HG03460 (cell line): ENCODE data around the gene GRHL1.
"Not testable (repeated sequence)": the region's sequence is repeated elsewhere in the genome, so short reads cannot be mapped to it uniquely, and the experiment has no call there.

ENCODE experiments used
- ATAC-seq: cut with Tn5 transposase; IDR thresholded peaks from one replicate; pipeline ENCODE4 v1.9.1; 2021; ENCODE audit not compliant: unreplicated experiment

Gene GRHL1

DNA sequence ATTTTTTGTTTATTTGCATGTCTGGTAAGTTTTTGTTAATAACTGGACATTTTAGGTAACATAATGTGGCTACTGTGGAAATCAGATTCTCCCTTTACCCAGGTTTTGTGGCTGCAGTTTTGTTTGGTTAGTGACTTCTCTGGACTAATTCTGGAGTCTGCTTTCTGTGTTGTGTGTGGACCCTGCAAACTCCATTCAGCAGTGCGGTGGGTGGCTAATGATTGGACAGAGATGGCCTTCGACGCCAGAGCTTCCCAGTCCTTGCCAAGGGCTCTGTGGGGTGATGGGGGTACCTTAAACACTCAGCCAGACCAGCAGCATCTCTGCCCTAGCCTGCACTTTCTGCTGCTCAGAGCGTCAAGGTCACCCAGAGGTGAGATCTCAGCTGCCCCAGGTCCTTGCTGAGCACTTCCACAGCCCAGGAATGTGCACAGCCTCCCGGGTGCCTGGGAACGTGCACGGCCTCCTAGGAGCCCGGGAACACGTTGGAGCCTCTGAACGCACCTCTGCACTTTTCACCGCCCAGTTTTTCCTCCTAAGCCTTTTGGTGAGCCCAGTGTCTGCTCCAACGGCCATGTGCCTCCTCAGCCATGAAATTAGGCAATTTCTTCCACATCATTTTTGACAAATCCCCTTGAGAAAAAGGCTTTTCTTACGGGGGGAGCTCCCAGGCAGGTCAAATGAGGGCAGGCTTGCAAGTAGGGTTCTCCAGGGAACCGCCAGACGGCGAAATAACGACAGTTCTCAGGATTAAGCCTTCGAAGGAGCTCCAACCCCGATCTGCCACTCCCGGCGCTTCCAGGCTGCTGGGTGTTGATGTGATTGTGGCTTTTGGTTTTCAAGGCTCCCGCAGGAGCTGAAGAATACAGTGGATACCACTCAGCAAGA, 56.7 kb downstream of the GRHL1 start:
- no peak for ATAC-seq

DNA sequence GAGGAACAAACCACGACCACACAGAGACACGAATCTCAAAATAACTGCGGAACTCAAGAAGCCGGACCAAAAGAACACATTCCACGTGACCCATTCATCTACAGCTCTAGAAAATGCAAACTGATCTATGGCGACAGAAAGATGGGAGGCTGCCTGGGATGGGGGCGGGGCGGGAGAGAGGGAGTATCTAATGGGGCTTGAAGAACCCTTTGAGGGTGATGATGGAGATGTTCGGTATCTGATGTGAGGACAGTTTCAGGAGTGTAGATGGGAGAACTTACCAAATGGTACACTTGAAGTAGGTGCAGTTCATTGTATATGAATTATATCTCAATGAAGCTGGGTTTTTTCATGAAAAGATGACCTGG, 57.3 kb downstream of the GRHL1 start:
- no peak for ATAC-seq

DNA sequence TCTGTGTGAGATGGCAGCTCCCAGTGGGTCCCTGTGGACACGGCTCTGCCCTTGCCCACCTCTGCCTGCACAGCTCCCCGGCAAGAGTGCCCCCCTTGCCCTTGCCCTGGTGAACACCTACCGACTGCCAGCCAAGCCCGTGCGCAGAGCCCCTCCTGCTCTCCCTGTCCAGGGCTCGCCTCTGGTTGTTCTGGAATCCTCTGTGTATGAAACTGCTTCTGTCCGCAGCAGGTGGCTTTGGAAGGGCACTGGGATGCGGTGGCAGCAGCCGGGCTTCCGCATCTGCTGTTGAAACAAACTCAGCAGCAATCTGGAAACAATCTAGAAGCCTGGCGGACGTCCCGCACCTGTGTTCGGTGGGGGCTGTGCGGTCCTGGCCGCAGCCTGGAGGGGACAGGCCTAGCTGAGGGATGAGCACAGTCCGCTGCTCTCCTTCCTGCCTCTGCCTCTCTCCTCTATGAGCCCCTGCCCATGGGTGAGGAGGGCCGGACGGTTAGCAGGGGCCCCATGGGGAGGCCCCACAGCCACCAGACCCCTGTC, 57.8 kb downstream of the GRHL1 start:
- ATAC-seq, result no peak

DNA sequence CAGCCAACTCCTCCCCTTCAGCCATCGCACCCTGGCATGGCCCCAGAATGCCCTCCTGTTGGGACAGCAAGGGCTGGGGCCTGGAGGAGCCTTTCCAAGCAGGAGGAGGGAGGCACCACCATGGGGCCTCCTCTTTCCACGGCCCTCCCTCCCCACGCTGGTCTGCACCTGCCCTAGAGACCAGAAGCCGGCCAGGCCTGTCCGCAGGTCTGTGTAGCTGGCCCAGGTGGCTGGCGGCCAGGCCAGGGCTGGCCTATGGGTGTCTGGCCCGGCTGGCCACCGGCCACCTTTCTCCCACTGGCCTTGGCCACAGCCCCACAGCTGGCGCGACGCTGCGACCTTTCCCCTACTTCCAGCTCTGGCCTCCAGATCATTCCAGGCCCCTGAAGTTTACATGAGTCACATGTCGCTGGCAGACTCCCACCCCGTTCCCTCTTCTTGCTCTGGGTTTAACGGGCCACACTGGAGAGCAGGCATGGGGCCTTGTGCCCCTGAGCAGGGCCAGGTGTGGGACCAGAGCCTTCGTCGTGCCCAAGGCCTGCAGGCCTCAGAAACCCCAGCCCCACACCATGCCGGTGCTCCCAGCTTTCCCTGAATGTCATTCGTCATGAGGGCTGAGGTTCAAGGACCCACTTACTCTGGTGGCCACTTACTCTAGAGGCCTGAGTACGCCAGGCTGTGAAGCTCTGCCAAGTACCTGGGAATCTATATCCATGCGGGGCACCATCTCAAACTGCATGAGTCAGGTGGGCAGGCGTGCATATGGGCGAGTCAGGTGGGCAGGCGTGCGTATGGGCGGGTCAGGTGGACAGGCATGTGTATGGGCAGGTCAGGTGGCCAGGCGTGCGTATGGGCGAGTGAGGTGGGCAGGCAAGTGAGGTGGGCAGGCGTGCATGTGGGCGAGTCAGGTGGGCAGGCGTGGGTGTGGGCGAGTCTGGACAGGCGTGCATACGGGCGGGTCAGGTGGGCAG, 58.6 kb downstream of the GRHL1 start:
- no peak for ATAC-seq

DNA sequence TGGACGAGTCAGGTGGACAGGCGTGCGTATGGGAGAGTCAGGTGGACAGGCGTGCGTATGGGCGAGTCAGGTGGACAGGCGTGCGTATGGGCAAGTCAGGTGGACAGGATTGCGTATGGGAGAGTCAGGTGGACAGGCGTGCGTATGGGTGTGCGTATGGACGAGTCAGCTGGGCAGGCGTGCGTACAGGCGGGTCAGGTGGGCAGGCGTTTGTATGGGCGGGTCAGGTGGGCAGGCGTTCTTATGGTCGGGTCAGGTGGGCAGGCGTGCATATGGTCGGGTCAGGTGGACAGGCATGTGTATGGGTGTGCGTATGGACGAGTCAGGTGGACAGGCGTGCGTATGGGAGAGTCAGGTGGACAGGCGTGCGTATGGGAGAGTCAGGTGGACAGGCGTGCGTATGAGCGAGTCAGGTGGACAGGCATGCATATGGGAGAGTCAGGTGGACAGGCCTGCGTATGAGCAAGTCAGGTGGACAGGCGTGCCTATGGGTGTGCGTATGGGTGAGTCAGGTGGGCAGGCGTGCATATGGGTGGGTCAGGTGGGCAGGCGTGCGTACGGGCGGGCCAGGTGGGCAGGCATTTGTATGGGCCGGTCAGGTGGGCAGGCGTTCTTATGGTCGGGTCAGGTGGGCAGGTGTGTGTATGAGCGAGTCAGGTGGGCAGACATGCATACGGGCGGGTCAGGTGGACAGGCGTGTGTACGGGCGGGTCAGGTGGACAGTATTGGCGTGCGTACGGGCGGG, 59.5 kb downstream of the GRHL1 start:
- ATAC-seq, result not testable (repeated sequence)

DNA sequence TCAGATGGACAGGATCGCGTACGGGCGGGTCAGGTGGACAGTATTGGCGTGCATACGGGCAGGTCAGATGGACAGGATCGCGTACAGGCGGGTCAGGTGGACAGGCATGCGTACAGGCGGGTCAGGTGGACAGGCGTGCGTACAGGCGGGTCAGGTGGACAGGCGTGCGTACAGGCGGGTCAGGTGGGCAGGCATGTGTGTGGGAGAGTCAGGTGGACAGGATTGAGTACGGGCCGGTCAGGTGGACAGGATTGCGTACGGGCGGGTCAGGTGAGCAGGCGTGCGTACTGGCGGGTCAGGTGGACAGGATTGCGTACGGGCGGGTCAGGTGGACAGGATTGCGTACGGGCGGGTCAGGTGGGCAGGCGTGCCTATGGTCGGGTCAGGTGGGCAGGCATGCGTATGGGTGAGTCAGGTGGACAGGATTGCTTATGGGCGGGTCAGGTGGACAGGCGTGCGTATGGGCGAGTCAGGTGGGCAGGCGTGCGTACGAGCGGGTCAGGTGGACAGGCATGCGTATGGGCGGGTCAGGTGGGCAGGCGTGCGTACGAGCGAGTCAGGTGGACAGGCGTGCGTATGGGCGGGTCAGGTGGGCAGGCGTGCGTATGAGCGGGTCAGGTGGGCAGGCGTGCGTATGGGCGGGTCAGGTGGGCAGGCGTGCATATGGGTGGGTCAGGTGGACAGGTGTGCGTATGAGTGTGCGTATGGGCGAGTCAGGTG, 60.3 kb downstream of the GRHL1 start:
- not testable (repeated sequence) for ATAC-seq

DNA sequence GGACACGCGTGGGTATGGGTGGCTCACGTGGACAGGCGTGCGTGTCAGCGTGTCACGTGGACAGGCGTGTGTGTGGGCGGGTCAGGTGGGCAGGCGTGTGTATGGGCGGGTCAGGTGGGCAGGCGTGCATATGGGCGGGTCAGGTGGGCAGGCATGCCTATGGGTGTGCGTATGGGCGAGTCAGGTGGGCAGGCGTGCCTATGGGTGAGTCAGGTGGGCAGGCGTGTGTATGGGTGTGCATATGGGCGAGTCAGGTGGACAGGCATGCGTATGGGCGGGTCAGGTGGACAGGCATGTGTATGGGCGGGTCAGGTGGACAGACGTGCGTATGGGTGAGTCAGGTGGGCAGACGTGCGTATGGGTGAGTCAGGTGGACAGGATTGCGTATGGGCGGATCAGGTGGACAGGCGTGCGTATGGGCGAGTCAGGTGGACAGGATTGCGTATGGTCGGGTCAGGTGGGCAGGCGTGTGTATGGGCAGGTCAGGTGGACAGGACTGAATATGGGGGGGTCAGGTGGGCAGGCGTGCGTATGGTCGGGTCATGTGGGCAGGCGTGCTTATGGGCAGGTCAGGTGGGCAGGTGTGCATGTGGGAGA, 61.0 kb downstream of the GRHL1 start:
- not testable (repeated sequence) for ATAC-seq

DNA sequence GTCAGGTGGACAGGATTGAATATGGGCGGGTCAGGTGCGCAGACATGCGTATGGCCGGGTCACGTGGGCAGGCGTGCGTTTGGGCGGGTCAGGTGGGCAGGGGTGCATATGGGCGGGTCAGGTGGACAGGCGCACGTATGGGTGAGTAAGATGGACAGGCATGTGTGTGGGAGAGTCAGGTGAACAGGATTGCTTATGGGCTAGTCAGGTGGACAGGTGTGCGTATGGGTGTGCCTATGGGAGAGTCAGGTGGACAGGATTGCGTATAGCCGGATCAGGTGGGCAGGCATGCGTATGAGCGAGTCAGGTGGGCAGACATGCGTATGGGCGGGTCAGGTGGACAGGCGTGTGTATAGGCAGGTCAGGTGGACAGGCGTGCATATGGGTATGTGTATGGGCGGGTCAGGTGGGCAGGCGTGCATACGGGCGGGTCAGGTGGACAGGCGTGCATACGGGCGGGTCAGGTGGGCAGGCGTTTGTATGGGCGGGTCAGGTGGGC, 61.5 kb downstream of the GRHL1 start:
- ATAC-seq, result no peak

DNA sequence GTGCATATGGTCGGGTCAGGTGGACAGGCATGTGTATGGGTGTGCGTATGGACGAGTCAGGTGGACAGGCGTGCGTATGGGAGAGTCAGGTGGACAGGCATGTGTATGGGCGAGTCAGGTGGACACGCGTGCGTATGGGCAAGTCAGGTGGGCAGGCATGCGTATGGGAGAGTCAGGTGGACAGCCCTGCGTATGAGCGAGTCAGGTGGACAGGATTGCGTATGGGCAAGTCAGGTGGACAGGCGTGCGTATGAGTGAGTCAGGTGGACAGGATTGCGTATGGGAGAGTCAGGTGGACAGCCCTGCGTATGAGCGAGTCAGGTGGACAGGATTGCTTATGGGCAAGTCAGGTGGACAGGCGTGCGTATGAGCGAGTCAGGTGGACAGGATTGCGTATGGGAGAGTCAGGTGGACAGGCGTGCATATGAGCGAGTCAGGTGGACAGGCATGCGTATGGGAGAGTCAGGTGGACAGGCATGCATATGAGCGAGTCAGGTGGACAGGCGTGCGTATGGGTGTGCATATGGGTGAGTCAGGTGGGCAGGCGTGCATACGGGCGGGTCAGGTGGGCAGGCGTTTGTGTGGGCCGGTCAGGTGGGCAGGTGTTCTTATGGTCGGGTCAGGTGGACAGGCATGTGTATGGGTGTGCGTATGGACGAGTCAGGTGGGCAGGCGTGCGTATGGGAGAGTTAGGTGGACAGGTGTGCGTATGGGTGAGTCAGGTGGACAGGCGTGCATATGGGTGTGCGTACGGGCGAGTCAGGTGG, 62.3 kb downstream of the GRHL1 start:
- not testable (repeated sequence) for ATAC-seq

DNA sequence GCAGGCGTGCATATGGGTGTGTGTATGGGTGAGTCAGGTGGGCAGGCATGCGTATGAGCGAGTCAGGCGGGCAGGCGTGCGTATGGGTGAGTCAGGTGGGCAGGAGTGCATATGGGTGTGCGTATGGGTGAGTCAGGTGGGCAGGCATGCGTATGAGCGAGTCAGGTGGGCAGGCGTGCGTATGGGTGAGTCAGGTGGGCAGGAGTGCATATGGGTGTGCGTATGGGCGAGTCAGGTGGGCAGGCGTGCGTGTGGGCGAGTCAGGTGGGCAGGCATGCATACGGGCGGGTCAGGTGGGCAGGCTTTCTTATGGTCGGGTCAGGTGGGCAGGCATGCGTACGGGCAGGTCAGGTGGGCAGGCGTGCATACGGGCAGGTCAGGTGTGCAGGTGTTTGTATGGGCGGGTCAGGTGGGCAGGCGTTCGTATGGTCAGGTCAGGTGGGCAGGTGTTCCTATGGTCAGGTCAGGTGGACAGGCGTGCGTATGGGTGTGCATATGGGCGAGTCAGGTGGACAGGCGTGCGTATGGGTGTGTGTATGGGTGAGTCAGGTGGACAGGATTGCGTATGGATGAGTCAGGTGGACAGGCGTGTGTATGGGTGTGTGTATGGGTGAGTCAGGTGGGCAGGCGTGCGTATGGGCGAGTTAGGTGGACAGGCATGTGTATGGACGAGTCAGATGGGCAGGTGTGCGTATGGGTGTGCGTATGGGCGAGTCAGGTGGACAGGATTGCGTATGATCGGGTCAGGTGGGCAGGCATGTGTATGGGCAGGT, 63.1 kb downstream of the GRHL1 start:
- no peak for ATAC-seq

DNA sequence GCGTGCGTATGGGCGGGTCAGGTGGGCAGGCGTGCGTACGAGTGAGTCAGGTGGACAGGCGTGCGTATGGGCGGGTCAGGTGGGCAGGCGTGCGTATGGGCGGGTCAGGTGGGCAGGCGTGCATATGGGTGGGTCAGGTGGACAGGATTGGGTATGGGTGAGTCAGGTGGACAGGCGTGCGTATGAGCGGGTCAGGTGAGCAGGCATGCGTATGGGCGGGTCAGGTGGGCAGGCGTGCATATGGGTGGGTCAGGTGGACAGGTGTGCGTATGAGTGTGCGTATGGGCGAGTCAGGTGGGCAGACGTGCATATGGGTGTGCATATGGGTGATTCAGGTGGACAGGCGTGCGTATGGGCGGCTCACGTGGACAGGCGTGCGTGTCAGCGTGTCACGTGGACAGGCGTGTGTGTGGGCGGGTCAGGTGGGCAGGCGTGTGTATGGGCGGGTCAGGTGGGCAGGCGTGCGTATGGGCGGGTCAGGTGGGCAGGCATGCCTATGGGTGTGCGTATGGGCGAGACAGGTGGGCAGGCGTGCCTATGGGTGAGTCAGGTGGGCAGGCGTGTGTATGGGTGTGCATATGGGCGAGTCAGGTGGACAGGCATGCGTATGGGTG, 64.0 kb downstream of the GRHL1 start:
- ATAC-seq, result not testable (repeated sequence)

DNA sequence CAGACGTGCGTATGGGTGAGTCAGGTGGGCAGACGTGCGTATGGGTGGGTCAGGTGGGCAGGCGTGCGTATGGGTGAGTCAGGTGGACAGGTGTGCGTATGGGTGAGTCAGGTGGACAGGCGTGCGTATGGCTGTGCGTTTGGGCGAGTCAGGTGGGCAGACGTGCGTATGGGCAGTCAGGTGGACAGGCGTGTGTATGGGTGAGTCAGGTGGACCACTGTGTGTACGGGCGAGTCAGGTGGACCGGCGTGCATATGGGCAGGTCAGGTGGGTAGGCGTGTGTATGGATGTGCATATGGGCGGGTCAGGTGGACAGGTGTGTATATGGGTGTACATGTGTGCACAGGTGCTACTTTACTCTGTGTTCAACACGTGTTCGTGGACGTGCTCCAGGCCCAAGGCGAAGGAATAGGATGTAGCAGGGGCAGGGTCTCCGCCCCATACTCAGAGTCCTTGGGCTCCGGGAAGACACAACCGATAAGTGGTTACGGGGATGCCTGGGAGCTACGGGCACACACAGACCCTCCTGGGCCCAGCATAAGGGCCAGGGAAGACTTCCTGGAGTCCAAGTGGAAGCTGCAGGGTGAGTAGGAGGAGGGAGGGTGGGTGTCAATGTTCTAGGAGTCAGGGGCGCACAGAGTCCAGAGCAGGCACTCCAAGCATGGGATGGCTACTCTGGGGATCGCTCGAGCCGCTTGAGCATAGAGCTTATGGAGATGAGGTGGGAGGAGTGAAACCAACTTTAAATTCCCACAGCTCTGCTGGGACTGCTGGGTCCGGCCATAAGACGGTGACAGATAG, 64.7 kb downstream of the GRHL1 start:
- ATAC-seq, result no peak

DNA sequence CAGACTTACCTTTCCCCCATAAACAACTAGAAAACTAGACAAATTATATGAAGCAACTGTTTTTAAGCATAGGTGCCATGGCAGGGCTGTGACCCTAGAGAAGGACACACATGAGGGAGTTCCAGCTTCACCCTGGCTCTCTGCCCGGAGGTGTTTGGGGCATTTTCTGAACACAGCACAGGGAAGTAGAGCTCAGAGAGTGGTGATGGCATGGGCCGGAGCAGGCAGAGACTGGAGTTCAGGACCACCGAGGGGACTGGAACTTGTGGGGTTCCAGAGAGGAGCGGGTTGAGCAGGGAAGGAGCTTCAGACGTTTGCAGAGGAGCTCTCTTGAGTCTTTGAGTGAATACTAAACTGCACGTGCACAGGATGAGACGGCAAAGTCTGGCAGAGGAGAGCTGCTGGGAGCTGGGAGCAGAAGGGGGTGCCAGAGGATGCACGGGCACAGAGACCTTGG, 65.3 kb downstream of the GRHL1 start:
- ATAC-seq, result no peak

DNA sequence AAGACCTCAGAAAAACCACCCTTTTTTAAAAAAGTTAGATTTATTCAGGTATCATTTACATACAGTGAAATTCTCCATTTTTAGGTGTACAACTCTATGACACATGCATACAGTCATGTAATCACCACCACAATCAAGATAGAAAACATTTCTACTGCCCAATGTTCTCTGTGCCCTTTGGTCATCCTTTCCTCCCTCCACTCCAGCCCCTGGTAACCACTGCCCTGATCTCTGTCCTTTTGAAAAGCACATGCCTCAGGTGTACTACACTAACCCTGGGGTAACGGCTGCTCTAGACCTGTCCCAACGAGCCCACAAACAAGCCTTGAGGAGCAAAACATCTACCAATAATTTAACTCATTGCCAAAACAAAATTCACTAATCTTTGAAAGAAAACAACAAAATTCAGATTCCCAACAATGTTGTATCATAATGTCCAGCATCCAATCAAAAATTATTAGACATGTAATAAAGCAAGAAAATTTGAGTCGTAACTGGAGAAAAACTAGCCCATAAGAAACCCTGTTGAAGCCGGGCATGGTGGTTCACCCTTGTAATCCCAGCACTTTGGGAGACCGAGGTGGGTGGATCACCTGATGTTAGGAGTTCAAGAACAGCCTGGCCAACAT, 65.9 kb downstream of the GRHL1 start:
- no peak for ATAC-seq

DNA sequence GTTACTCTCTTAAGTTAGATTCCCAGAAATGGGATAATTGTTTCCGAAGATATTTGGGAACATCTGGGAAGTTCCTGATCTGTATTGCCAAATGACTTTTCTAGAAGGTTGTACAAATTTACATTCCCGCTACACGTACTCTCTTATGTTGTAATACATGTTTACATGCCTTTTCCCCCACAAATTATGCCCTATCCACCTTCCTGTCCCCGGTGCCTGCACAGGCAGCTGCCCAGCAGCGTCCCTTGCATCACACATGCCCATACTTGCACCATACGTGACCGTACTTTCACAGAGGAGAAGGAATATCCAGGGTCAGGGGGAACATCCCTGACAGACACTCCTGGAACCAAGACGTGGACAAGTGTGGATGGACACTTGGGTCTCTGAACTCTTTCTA, 67.7 kb downstream of the GRHL1 start:
- no peak for ATAC-seq
